ENCODE measurements around the gene POLR1E. TPM values are rescaled to one million over a fixed set of nuclear protein-coding genes. Genes with fewer than 3 reads are reported as not detected.

POLR1E gene
- total and polyA plus RNA-seq, 2 of the 8 experiments (the other 6 are each of a cell fraction or from before 2014, with no cell fraction given): 16.0 to 40.0 TPM

DNA sequence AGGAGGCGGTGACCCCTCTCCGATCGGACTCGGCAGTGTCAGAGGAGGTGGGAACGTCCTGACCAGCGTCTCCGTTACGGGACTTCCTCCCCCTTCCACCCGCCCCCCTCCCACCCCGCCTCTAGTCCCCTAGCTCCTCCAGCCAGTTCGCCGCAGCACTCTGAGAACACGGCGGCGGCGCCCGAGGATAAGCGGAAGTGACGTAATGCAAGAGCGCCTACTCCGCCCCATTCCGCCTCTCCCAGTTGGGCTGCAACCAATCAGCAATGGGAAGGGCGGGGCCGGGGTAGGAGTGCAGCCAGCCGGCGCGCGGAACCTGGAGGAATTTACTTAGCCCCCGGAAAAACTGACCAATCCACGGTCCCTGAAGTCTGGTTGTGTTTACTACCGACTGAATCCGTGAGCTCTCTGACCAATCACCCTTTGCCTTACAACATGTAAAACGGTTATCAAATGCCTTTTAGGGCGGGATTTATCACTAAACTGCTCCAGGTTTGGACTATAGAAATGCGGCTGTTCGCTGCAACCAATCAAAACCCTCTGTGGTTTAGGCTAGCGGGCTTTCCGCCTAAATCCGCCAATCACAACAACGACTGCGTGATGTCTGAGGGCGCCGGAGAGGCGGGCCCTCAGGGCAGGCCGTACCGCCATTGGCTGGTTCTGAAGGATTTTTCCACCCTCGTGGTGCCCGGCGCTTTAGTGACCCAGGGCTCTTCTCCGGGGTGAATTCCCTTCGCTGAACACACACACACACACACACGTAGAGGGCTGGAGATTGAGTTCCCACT is 20.3 kb upstream of the POLR1E start, which contains the start of gene ZBTB5:
Gene ZBTB5, minus strand, starts transcription at position 202 of the 788 bp plus-strand sequence. CDS start 22,899 bp downstream, outside the sequence.
- peak within 1 kb of the TSS; percentile 95 for H4K91ac ChIP-seq (replicated peaks; ENCODE audit: insufficient read length, low read length)
- peak within 1 kb of the TSS; percentile 98 for H2BK5ac ChIP-seq (ENCODE audit: low read depth, low read length)
- H3K4me2 ChIP-seq (ENCODE audit: insufficient read depth in 1 of 2, low read depth in 2 of 2, low read length in 2 of 2): peak within 1 kb of the TSS; percentile 88 to 90
- peak within 1 kb of the TSS; percentile 98 for H3K56ac ChIP-seq (replicated peaks; ENCODE audit: insufficient read length, low read depth, low read length)
- DNase-seq (ENCODE audit: low read depth in 1 of 2, low spot score in 2 of 2): peak; percentile 96 to 98
- no peaks in the 10 kb centered on the region for H3K27me3 ChIP-seq (replicated peaks in 1 of 4; ENCODE audit: control insufficient read depth in 3 of 4, extremely low read depth in 1 of 4, insufficient read depth in 3 of 4, low read length in 3 of 4)
- peaks cover 29 to 41% of the 10 kb centered on the region in 2 experiments for H3K79me2 ChIP-seq (ENCODE audit: control insufficient read depth in 1 of 2, insufficient read depth in 2 of 2, low read length in 2 of 2)
- H3K4me1 ChIP-seq (replicated peaks in 1 of 4; ENCODE audit: control insufficient read depth in 3 of 4, insufficient read depth in 4 of 4, low read length in 3 of 4): peaks cover 0 to 9% (median 4%) of the 10 kb centered on the region in 4 experiments; a peak in 2 of 7 replicates
- peak within 1 kb of the TSS; percentile 89 for H3K14ac ChIP-seq (ENCODE audit: insufficient read length)
- H2AK5ac ChIP-seq (ENCODE audit: low read depth, low read length): no peak within 1 kb of the TSS
- no peak within 1 kb of the TSS for H3K23ac ChIP-seq (ENCODE audit: insufficient read length)
- no peak within 1 kb of the TSS for H2BK20ac ChIP-seq (ENCODE audit: low read length)
- peaks cover 4% of the 10 kb centered on the region; the same call in 1 of the 2 replicates for H3K79me1 ChIP-seq (ENCODE audit: low read depth, low read length)
- peak within 1 kb of the TSS; percentile 98 for H3K27ac ChIP-seq (ENCODE audit: low read depth, low read length)
- no peaks in the 10 kb centered on the region for H3K9me3 ChIP-seq (ENCODE audit: insufficient read depth in 2 of 2, low read depth in 1 of 2, low read length in 1 of 2)
- ChIA-PET POLR2A (ENCODE audit: partially characterized antibody) (interaction anchor here (0.7 to 4.5 kb wide), 26 partner anchors 9 to 528 kb away, joined by 3 to 40 read pairs (median 6); partner anchors contain the start of genes FBXO10, GRHPR and POLR1E), CTCF (ENCODE audit: partially characterized antibody) (interaction anchor here (1.2 to 5.6 kb wide), 4 partner anchors 30 to 56 kb away, joined by 3 to 18 read pairs (median 4); no protein-coding TSS in a partner anchor)
- H3K23me2 ChIP-seq (ENCODE audit: low read depth, low read length): peaks cover 4% of the 10 kb centered on the region; the same call in 1 of the 2 replicates
- peak within 1 kb of the TSS; percentile 94; the same call in 1 of the 2 replicates for H2BK12ac ChIP-seq (ENCODE audit: low read depth, low read length)
- peak within 1 kb of the TSS; percentile 99 for H4K5ac ChIP-seq (ENCODE audit: insufficient read length, low read depth, low read length)
- H3K36me3 ChIP-seq (ENCODE audit: control insufficient read depth in 2 of 4, insufficient read depth in 4 of 4, low read length in 3 of 4): no peaks in the 10 kb centered on the region
- H2BK15ac ChIP-seq (ENCODE audit: low read length): no peak within 1 kb of the TSS
- H2AFZ ChIP-seq (ENCODE audit: low read length): peak within 1 kb of the TSS; percentile 0; the same call in 1 of the 2 replicates
- FAIRE-seq: peak; percentile 91
- peak within 1 kb of the TSS; percentile 96 to 99 (median 97) for H3K9ac ChIP-seq (replicated peaks in 1 of 4; ENCODE audit: extremely low read depth in 1 of 4, low read depth in 3 of 4, low read length in 3 of 4)
- H2BK120ac ChIP-seq (replicated peaks; ENCODE audit: low read depth, low read length): peak within 1 kb of the TSS; percentile 69
- H4K20me1 ChIP-seq (replicated peaks in 1 of 2; ENCODE audit: control insufficient read depth in 1 of 2, insufficient read depth in 2 of 2, low read length in 2 of 2): peaks cover 2 to 8% of the 10 kb centered on the region in 2 experiments
- H4K8ac ChIP-seq (ENCODE audit: extremely low read depth, insufficient read depth, low read length): peak within 1 kb of the TSS; percentile 99
- peak within 1 kb of the TSS; percentile 96 for H3K18ac ChIP-seq (ENCODE audit: extremely low read depth, low read length)
- H3K4me3 ChIP-seq (ENCODE audit: extremely low read depth in 1 of 4, insufficient read depth in 2 of 4, low read depth in 3 of 4, low read length in 4 of 4): peak within 1 kb of the TSS; percentile 69 to 94 (median 87)
- WGBS, 2 experiments (ENCODE audit: extremely low coverage in 1 of 2, insufficient coverage in 1 of 2, insufficient read length in 1 of 2, insufficient replicate concordance in 2 of 2, low coverage in 1 of 2, low lambda C conversion rate in 2 of 2, missing lambda C conversion rate in 1 of 2): 1% methylated on average over 35 of the region's 52 CpGs; no CpG with 5 or more reads in 1 of the 2 experiments
- H3K4ac ChIP-seq (replicated peaks; ENCODE audit: insufficient read length, low read depth, low read length): peak within 1 kb of the TSS; percentile 88
- TF ChIP-seq KDM1A (IDR thresholded peaks at IDR 0.05; ENCODE audit: borderline replicate concordance, low read length): no peak
- peak; percentile 79 for TF ChIP-seq POLR2AphosphoS5 (IDR thresholded peaks at IDR 0.05; ENCODE audit: low read depth, low read length)
- no peak for TF ChIP-seq EP300 (IDR thresholded peaks at IDR 0.05; ENCODE audit: borderline replicate concordance in 1 of 2, low read depth in 2 of 2, low read length in 2 of 2)
- no peak for TF ChIP-seq SIN3A (conservative IDR thresholded peaks at IDR 0.05 in 1 of 2, IDR thresholded peaks at IDR 0.05 in 1 of 2; ENCODE audit: low read depth in 1 of 2, low read length in 2 of 2)
- no peak for TF ChIP-seq JUND (IDR thresholded peaks at IDR 0.05; ENCODE audit: low read length)
- TF ChIP-seq SP2 (IDR thresholded peaks at IDR 0.05; ENCODE audit: low read length): peak; percentile 54
- peak; percentile 55; the same call in 1 of the 2 replicates for TF ChIP-seq CHD2 (IDR thresholded peaks at IDR 0.05; ENCODE audit: low read length)
- TF ChIP-seq TBP (IDR thresholded peaks at IDR 0.05; ENCODE audit: low read depth, low read length): peak; percentile 78
- TF ChIP-seq SP4 (IDR thresholded peaks at IDR 0.05; ENCODE audit: low read length): peak; percentile 71; the same call in 1 of the 2 replicates
- TF ChIP-seq PHF8 (conservative IDR thresholded peaks at IDR 0.05; ENCODE audit: low read depth, low read length): peak; percentile 9; the same call in 1 of the 2 replicates
- no peak for TF ChIP-seq SIX5 (IDR thresholded peaks at IDR 0.05; ENCODE audit: low read depth, low read length)

Measured in H1 (cell line).